ENCODE measurements around the gene TSPAN11.
"Not testable (repeated sequence)": the region's sequence is repeated elsewhere in the genome, so short reads cannot be mapped to it uniquely, and the experiment has no call there.

TSPAN11 gene

DNA sequence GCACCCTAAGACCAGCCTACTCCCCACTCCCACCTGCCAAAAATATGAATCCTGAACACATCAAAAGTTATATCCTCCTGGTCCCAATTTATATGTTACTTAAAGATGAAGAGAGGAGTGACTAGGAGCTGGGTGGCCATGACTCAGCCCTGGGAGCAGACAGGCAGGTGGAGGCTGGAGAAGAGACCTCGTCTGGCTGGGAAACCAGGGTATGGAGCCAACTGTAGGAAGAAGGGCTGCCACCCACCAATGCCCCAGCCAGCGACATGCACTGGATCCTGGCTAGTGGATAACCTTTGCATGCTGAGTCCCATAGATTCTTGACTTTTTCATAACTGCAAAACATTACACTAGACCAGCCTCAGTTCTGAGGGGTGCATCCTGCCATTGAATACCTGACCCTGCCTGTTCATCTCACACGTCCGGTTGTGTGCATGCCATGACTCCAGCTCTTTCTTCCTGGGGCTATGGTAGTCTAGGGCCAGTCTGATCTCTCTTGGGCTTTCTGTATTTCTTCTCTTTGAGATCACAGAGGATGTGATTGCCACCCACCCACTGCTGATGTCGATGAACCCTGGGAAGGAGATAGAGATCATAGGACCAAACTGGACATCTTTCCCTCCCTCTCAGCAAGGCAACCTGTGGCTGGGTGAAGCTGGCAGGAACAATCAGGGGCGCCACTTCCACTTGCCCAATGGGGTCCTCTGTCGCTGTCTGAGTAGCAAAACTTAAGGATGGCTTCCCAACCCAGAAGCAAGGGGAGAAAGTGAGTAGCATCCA, 77.5 kb downstream of the TSPAN11 start:
- DNase-seq (ENCODE audit: low read depth) = no peak

DNA sequence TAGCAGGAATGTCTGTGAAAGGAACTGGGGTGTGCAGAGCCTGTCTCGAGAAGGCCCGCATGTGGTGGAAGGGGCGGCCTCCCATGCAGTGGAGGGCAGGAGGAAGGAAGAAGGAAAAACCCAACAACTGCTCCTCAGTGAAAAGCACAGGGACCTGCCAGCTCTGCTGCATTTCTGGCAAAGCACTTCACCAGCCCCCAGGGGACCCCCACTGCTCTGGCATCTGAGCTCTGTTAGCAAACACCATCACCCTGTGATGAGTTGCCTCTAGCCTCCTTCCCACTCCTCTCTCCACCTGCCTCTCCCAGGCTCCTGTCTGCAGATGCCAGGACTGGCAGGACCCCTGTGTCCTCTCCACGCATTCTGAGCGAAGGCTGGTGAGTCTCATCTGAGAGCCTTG, 78.1 kb downstream of the TSPAN11 start:
- no peak for DNase-seq (ENCODE audit: low read depth)

DNA sequence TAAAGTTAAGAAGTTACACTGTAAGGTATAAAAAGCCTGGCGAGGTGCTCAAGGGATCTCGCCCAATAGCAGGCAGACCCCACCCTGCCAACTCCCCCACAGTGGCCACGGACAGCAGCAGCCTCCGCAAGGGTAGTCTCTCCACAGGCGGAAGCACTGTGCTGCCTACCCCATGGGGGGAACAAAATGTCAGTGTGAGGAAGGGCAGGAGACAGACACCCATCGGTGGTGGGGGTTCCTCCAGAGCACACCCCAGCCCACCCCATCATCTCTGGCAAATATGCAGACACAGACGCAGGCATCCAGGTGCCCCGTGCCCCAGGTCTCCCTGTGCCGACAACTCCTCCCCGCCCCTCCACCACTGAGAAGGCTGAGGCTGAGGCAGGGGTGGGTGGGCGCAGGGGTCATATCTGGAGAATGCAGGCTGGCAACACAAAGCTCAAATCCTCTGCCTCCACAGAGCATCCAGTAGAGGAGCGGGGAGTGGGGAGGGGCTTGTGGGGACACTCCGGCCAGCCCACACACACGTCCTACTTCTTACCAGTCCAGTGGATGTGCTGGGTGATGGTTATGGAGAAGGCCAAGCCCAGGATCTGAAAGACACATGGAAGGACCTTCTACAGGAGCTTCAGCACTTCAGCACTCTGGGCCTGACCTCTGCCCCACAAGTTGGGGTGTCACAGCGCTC, 78.9 kb downstream of the TSPAN11 start:
- no peak for DNase-seq (ENCODE audit: low read depth)

DNA sequence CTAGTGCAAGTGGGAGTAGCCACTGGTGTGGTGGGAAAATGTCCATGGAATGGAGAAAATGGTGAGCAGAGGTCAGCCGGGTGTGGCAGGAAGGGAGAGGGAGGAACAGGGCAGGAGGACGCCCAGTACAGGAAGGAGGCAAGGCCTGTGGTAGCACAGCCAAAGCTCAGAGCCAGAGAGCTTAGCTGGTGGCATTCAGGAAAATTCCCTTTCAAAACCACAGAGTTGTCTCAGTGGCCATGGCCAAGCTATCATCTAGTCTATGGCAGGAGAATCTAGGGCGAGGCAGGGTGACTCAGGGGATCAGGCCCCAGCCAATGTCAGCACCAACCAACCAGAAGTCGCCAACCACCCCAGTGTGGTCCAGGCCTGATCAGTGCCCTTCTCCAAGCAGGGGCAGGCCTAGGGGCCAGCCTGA, 79.4 kb downstream of the TSPAN11 start:
- DNase-seq (ENCODE audit: low read depth) = no peak

DNA sequence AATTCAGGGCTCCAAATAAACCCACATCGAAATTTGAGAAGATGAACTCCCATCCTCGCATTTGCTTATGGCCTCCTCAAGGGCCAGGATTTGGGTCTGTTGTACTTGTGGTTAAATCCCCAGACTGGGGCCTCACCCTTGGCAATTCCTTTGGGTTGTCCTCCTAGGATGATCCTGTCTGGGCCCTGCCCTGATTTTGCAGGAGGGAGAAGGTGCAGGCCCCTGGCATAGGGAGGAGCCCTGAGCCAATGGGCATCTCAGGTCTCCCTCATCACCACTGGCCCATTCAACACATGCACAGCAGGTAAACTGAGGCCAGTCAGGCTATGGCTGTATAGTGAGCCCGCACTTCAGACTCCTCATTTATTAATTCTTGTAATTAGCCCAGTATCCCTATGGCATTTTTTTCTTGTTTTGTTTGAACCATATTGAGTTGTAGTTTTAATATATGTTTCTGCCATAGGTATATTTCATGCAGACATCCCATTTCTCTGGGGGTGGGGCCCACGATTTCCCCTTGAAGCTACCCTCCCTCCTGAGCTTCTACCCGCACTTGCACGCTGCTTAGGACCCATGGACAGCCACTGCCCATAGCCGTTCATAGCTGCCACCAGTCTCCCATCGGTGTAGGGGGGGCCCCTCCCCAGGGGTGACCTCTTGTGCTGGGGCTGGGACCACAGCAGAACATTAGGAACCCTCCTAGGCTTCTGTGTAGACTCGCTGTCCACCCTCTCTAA, 80.0 kb downstream of the TSPAN11 start:
- no peak for DNase-seq (ENCODE audit: low read depth)

DNA sequence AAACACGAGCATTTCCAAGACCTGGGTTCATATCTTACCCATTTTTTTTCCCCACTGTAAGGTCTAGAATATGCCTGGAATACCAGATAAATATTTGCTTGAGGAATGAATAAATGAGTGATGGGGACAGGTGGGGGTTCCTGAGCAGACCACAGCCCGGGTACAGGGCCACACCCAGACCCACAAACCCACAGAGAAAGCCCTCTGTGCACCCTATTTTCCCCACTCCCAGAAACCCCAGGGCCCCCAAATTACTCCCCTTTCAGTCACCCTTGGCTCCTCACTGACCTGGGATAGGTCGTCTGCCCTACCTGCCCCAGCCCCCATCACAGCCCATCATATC, 80.6 kb downstream of the TSPAN11 start:
- DNase-seq (ENCODE audit: low read depth) = no peak

DNA sequence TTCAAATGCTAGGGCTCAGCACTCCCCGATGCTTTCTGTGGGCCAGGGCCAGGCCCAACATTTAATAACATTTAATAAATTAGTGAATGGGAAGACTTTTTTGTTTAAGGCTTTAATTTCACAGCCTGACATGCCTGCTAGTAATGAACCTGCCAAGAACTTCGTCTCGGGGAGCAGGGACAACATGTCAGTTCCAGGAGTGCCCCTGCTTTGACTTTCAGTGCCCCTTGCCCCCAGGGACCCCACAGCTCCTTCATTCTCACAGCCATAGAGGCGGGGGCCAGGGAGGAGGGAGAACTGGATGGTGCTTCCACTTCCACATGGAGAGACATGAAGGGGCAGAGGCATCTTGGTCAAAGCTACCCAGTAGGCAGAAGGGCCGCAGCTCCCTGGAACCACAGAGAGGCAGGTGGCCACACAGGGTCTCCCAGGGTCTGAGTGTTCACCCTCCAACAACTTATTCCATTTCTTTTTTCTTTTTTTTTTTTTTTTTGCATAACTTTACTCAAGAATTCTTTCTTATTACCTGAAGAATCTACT, 81.2 kb downstream of the TSPAN11 start:
- no peak for DNase-seq (ENCODE audit: low read depth)

DNA sequence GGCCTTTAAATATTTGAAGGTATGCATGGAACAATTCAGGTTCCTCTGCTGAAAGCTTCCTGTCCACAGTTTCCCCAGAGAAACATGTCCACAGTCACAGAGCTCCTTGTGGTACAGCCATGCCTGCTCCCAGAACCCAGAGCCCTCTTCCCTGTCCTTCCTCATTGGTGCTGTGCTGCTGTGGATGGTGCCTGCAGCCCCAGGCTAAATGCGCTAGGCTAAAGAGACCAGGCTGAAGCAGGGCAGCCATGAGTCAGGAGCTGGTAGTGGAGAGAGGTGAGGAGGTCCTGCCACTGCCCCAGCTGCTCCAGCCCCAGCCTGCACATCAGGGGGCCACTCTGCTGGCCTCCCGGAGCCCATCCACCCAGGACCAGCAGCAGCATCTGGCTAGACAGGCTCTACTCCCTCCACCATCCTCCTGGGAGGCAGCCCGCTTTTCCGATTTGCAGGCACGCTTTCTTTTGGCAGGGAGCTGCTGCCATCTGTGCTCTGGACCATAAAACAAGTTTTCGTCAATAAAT, 81.8 kb downstream of the TSPAN11 start:
- DNase-seq (ENCODE audit: low read depth) = no peak

DNA sequence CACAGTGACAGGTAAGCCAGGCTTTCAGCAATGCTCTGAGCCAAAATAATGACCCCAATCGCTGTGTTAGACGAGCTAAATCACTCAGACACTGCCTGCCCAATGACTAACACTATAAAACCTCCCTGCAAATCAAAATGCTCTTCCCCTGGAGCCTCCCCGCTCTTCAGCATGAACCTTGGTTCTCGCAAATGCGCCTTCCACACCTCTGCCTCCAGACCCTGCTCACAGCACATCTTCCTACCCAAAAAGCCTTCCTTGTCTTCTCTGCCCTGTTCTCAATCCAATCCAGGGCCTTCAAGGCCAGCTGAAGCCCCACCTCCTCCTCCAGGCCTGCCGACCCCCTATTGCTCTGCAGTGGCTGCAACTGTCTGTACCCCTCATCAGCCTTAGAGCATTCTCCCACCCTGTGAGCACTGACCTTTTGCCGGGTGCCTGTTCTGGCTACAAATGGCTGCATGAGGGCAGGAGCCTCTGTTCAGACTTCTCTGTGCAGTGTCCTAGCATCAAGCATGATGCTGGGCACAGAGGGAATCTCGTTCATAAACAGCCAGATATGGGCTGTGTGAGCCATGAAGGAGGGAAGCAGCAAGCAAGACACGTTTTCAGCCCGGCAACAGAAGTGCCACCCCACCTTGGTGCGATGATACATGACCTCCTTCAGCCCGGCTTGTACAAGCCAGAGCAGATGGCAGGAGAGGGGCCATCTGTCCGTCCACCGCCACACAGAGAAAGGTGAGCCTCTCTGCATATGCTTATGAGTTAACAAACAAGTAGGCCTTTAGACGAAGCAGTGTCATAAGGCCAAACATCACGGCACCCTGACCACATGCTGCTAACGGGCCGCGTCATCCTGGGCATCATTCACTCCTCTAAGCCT, 82.7 kb downstream of the TSPAN11 start:
- no peak for DNase-seq (ENCODE audit: low read depth)

DNA sequence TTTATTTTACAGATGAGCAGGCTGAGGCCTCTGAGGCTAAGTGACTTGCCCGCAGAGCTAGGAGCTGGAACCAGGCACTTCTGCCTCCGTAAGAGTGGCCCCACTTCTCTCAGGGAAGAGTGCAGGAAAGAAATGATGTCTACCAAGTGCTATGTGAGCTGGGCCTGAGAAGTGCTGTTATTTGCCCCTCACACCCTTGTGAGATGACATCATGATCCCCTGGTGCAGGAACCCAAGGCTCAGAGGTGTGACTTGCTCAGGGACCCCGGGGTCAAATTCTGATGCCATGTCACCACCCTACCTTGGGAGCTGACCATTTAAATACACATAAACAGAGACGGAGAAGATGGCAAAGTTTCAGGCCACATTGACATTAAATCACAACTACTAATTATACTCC, 83.4 kb downstream of the TSPAN11 start:
- no peak for DNase-seq (ENCODE audit: low read depth)

DNA sequence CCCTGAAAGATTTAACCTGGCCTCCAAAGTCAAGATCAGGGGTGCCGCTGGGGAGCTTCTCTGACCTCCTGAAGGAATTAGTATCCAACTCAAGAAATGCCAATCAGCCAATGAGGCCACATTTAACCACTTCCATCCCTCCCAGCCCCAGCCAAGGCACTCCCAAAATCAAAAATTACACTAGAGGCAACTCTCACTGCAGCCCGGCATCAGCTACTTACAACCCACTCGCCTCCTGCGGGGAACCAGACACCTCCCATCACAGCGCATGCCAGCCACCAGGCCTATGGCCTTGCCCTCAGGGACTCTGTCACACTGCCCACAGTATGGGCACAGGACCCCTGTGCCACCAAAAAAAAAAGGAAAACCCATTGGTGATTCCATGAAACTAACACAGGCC, 84.8 kb downstream of the TSPAN11 start:
- DNase-seq (ENCODE audit: low read depth) = no peak

DNA sequence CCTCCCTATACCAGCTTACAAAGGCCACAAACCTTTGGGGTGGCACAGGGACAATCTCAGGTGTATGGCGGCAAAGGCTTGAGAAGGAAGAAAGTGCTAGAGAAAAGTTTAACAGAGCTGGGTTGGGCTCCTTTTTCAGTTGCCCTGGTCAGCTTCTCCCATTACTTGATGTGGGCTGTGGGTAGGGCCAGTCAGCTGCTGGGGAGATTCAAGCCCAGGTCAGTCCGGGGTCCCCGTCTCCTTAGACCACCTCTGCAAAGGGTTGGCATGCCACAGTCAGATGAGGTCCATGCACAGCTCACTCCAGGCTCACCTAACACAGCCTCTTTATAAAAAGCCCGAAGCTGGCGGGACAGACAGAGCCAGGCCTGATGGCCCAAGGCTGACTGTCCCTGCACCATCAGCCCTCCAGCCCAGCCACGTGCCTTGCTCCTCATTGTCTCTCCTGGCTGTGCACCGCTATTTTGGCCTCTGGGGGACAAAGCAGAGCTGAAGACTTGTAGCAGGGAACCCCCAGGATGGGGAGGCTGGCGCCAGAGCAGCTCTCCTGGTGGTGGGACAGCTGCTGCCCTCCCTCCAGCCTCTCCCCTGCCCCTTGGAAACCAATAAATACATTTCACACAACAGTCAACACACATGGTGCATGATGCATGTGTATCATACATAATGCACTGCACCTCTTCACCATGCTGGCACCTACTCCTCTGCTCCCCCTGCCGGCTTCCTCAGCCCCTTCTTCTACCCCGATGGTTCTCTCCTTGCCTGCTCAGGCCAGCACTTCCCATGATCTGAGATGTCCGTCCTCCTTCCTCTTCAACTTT, 85.4 kb downstream of the TSPAN11 start:
- no peak for DNase-seq (ENCODE audit: low read depth)

DNA sequence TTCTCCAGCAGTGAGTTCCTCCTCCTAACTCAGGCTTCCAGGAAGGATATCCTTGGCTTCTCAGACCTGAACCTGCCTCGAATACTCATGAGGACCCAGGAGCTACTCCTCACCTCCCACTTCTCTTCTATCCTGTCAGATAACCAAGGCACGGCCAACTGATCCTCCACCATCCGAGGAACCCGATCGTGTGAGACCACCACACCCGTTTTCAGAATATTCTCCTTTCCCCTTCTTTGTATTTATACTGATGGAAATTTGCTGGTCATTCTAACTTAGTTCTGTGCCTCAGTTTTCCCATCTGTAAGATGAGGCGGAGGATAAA, 86.0 kb downstream of the TSPAN11 start:
- not testable (repeated sequence) for DNase-seq (ENCODE audit: low read depth)

DNA sequence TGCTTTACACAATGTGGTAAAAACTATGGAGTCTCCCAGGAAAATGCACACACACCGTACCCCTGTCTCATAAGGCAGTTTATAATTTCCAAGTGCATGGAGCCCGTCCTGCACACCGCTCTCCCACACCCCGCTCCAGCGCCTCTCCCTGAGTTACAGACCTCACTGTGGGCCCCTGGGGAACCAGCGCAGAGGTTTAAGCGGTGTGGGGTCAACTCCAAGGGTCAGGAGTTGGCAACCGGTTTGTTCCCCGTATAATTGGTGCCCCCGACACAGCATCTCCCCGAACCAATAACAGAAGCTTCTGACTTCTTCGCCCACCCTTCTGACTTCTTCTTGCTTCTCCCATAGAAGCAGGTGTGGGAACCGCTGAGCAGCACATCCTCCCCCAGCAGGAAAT, 88.7 kb downstream of the TSPAN11 start:
- DNase-seq (ENCODE audit: low read depth) = no peak

DNA sequence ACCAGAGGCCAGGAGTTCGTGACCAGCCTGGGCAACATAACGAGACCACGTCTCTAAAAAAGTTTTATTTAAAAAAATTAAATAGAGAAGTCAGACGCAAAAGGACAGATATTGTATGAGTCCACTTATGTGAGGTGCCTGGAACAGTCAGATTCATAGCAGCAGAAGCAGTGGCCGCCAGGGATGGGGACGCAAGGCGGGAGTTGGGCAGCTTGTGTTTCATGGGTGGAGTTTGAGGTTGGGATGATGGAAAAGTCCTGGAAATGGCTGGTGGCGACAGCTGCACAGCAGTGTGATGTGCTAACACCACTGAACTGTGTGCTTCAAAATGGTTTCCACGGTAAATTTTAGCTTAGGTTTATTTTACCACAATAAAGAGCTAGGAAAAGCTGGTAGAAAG, 89.5 kb downstream of the TSPAN11 start:
- no peak for DNase-seq (ENCODE audit: low read depth)

DNA sequence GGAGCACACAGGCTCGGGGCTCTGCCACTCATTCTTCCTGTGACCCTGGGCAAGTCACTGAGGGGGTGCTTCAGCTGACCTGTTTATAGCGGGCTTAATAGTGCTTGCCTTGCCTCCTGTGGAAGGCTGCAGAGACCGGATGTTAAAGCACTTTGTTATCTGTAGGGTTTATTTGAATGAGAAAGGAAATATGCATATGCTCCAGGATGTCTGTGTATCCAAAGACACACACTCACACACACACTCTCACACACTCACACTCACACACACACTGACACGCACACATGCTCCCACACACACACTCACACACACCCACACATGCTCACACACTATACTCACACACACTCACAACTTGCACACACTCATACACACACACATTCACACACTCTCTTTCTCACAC, 91.0 kb downstream of the TSPAN11 start:
- DNase-seq (ENCODE audit: low read depth) = no peak

DNA sequence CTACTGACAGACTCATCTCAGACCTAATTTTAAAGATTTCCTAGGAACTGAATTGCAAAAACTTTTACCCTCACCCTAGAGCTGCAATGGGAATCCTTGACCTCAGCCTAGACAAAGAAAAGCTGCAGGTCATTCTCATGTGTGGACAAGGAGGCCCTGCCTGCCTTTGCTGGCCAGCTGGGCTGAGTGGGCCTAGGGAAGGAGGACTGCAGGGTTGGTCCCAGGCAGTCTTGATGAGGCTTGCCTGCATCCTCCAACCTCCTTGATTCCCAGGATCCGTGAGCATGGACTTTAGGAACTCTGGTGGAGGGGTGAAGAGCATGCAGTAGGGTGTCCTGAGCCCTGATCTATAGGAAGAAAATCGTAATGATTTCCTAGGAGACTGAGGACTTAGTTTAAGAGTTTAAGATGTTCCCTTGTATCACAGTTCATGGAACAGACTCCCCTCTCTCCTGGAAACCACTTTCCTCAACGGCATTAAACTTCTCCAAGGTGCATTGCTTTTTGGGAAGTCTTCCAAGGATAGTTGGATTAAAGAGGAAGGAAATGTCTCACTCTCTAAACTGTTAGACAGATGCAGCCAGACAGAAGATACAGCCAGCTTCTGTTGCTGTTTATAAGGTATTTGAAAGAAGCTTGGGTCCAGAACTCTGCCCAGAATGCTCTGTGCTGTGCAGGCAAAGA, 91.7 kb downstream of the TSPAN11 start:
- no peak for DNase-seq (ENCODE audit: low read depth)

DNA sequence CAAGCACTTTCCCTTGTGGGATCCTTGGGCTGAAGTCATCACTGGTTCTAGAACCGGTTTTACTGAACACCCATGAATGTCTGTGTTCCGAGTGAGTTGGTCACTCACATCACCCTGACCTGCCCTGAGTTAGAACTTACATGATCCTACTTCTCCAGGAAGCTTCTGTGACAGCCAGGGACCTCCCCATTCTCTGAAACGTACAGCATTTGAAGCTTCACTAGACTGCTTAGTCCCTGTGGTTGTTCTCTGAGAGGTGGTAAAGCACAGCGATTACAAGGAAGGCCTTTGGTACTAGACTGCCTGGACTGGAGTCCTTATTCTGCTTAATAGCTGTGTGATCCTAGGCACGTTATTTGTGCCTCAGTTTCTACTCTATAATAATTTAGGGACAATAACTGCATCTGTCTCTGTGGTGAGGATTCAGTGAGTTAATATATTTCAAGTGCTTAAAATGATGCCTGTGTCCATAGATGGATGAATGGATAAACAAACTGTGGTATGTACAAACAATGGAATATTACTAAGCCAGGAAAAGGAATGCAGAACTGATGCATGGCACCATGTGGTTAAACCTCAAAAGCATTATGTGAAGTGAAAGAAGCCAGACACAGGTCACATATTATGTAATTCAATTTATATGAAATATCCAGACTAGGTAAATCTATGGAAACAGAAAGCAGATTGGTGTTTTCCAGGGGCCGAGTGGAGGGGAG, 92.4 kb downstream of the TSPAN11 start:
- DNase-seq (ENCODE audit: low read depth) = no peak

DNA sequence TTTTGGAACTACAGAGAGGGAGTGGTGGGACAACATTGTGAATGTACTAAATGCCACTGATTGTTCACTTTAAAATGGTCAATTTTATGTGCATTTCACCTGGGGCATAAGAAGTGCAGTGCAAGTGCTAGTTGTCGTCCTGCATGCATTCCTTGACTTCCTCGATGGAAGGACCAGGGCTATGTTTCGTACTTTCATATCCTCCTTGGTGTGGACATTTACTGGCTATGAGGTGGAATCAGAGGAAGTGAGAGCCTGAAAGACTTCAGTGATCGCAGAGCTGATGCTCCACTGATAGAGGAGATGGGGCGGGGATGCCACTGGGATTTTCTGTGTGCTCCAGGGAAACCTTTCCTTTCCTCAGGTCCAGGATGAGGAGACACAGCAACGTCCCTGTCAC, 93.0 kb downstream of the TSPAN11 start:
- DNase-seq (ENCODE audit: low read depth) = no peak

DNA sequence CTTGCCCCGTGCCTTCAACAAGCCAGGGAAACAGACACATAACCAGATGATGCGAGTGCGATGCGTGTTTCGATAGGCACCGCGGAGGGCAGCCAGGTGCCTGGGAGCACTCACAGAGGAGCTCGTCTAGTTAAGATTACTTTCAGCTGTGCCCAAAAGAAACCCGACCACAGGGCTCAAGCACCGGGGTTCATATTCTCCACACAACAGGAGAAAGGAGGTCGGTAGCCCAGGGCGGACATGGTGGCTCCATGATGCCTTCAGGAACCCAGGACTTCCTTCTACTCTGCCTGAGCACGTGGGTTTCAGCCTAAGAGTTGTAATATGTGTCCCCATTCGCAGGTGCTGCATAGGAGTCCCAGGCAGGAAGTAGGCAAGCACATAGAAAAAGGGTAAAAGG, 93.4 kb downstream of the TSPAN11 start:
- no peak for DNase-seq (ENCODE audit: low read depth)
